ENCODE measurements around the gene AMBRA1.

AMBRA1 gene

DNA sequence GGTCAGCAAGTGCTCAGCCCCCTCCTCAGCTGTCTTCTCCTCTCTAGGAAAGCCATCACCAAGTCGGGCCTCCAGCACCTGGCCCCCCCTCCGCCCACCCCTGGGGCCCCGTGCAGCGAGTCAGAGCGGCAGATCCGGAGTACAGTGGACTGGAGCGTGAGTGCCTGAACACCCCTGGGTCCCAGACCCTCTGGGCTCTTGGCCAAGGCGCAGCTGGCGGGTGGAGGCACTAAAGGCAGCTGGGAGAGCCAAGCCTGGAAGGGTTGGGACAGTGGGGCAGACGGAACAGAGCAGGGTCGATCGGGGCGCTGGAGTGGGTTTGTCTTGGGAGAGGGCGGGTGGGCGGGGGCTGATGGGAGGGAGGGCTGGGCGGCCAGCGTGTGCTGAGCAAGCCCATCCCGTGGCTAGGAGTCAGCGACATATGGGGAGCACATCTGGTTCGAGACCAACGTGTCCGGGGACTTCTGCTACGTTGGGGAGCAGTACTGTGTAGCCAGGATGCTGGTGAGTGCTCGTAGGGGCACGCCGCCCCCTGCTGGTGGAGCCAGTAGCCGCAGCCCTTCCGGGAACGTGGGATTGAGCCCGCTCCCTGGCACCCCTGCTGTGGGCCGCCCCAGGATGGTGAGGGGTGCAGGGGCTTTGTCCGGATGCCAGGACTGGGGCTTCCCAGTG lies 226.4 kb downstream of the AMBRA1 start:
- peak; percentile 81 for DNase-seq (ENCODE audit: low spot score)

DNA sequence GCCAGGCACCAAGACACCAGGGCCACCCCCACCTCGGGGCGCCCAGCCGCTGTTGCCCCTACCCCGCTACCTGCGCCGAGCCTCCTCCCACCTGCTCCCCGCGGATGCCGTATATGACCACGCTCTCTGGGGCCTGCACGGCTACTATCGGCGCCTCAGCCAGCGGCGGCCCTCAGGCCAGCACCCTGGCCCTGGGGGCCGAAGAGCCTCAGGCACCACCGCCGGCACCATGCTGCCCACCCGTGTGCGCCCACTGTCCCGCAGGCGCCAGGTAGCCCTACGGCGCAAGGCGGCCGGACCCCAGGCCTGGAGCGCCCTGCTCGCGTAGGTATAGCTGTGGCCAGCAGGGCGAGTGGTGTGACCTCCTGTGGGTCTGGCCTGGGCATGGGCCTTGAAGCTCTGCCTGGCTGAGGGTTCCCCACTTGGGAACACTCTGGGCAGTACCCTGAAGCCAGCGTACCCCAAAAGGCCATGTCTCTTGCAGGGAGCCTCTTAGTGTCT lies 227.1 kb downstream of the AMBRA1 start:
- DNase-seq (ENCODE audit: low spot score) = no peak

DNA sequence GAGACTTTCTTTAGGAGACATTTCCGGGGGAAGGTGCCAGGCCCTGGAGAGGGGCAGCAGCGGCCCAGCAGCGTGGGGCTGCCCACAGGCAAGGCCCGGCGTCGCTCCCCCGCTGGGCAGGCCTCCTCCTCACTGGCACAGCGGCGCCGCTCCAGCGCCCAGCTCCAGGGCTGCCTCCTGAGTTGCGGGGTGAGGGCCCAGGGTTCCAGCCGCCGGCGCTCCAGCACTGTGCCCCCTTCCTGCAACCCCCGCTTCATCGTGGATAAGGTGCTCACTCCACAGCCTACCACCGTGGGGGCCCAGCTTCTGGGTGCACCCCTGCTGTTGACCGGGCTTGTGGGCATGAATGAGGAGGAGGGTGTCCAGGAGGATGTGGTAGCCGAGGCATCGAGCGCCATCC lies 227.6 kb downstream of the AMBRA1 start:
- no peak for DNase-seq (ENCODE audit: low spot score)

DNA sequence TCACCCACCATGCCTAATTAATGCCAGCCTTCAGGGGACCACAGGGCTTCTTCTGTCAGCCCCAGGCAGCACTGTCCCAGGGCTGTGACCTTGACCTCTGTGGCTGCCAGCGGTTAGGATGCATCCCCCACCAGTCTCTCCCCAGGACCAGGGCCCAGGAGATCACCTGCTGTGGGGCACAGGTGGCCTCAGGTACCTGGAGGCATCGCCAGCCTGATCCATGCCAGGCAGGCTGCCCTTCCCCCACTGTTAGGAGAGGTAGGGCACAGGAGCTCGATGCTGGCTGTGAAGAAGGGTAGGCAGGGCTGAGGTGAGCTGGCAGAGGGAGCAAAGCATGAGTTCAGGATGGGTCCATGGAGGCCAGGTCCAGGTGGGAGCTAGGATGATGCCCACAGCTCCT lies 229.0 kb downstream of the AMBRA1 start:
- DNase-seq (ENCODE audit: low spot score) = no peak

DNA sequence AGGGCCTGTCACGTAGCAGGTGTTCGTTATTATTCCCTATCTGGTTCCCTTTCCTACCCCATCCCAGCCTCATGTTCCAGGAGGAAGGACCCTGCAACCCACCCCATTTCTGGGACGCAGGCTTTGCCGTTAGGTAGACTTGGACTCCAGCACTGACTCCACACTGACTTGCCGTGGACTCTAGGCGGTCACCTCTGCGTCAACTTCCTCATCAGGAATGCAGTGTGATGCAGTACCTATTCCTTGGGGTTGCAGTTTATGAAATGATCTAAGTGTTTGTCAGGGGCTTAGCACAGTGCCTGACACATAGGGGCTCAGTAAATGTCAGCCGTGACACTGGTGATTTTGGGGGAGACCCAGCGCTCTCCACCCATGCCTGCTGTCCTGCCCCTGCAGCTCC lies 229.8 kb downstream of the AMBRA1 start:
- no peak for DNase-seq (ENCODE audit: low spot score)

DNA sequence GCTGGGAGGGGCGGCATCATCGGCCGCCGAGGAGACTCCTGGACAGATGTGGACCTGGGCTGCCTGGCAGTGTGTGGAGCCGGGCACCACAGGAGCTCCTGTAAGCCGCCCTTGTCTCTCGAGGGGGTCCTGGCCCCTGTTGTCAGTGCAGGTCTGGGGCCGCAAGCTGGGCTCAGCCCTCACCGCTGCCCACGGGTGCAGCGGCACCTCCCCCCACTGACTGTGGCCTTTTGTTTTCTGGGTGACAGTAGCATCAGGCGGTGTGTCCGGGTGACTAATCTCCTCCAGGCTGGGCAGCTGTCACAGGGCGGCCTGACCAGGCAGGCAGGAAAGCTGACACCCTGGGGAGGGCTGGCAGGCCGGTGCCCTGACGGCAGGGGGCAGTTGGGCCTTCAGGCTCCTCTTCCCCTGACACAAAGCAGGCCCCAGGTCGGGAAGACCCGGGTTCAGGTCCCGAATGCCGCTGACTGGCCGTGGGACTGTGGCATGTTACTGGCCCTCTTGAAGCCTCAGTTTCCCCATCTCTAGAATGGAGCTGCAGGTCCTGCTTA lies 230.3 kb downstream of the AMBRA1 start:
- DNase-seq (ENCODE audit: low spot score) = peak; percentile 90

DNA sequence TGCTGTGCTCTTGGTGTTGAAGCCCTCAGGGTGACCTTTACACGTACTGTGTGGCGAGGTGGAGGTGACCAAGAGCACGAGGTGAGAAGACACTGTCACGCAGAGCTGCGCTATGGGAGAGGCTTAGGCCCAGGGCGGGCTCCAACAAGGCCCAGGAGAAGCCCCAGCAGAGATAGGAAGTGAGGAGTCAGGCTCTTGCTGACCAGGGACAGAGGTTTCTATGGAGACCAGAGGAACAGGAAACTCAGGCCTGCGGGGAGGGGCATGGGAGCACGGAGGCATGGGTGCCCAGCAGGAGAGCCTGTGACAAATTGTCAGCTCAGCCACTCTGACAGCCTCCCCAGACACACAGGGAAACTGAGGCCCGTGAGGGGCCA lies 230.8 kb downstream of the AMBRA1 start:
- peak; percentile 77 for DNase-seq (ENCODE audit: low spot score)

DNA sequence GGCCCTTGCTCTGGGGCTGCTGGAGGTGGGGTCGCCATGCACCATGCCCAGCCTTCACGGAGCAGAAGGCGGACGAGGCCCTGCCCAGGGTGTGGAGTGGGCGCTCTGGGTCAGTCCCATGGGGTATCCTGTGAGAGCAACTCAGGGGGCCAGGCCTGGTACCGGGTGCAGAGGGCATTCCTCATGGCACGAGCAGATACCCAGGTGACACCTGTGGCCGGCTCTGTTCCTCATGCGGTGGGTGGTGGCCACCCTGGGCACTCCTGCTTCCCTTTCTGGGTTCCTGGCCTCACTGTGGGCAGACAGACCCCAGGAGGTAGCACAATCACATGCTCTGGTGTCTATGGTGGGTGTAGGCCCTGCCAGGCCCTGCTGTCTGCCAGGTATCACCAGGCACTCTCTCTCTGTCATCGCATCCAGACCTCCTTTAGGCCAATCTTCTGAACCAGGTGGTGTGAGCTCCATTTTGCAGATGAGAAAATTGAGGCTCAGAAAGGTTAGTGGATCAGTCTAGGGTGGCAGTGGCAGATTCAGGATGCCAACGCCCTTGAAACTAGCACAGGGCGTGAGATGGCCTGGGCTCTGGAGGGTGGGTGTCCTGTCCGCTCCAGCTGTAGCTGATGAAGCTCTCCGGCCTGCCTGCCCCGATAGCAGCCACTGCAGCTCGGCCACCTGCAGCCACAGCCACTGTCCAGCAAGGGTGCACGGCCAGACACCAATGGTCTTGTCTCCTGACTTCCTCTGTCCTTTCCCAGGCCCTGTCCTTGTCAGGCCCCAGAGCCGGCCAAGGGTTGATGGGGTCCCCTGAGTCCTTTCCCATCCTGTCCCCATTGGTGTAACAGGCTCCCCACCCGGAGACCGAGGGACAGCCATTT lies 231.4 kb downstream of the AMBRA1 start:
- DNase-seq (ENCODE audit: low spot score) = no peak

DNA sequence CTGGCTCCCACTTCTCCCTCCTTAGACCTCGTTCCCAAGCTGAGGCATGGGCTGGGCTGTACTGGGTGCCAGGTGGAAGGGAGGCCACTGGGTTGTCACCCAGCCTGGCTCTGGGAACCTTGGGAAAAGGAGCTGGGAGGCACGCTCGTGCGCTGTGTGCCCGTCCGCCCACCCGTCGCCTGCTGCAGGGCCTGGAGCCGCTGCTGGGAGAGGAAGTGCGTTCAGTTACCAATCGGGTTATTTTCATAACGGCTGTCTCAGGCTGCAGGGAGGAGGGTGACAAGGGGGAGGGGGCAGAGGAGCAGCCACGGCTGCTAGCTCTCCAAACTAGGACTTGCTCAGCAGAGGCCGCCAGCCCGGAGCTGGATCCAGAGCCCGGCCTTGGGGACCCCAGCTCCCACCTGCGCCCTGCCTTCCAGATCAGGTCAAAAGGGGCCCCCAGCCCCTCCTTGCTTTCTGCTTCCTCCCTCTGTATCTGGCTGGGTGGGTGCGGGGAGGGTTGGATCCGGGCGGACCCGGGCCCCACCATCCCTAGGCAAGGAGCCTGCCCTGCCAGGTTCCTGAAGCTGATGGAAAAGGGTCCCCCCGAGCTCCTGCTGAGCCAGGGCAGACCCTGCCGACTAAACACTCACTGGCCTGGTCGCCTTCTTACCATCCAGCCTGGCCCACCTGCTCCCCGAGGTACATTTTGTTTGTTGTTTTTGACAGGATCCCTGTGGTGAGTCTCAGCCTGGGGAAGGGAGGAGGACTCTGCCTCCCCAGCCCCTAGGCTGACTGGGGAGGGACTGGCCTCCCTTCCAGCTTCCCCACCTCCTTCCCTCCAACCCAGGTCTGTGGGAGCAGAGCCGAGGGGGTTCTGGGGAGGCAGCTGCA lies 232.3 kb downstream of the AMBRA1 start:
- DNase-seq (ENCODE audit: low spot score) = peak; percentile 84

DNA sequence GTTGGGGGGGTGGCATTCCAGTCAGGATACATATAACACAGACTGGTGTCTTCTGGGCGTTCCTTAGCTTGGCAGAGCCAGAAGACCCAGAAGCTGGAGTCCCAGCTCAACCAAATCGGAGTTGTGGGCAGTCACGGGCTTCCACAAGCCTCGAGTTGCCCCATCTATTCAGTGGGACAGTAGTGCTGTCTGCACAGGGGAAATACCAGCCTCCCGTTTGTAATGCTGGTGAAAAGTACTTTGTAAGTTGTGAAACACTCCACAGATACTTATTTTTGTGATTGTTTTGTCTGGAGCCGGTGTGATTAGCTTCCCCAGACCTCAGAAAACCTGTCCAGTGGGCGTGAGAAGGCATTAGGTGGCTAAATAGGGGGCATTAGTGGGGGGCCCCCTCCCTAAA lies 232.9 kb downstream of the AMBRA1 start:
- no peak for DNase-seq (ENCODE audit: low spot score)

DNA sequence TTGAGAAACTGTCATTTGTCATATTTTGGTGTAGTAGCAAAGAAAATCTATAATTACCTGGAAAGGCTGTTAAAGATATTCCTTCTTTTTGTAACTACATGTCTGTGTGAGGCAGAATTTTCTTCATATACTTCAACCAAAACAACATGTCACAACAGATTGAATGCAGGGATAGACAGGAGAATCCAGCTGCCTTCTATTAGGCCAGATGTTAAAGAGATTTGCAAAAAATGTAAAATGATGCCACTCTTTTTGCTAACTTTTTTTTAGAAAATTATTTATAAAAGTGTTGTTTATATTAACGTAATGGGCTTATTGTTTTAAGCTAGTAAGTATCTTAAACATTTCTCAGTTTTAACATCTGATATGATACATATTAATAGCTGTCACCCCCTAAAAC lies 233.9 kb downstream of the AMBRA1 start:
- DNase-seq (ENCODE audit: low spot score) = no peak

DNA sequence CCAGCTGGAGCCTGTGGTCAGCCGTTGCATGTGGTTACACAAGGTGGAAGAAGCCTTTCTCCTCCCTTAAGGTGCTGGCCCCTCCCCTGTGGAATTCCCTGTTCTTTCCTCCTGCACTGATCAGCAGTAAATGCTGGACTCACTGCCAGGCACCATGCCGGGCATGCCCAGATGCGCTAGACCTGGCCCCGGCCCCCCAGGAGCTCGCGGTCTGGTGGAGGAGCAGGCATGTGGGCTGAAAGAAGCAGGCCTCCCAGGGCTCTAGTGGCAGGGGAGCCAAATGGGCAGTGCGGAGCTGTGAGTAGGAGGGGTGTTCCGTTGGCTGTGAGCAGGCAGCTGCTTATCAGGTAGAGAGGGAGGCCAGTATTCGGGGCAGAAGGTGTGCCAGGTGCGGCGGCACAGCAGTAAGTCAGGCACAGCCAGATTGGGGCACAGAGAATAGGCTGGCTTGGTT lies 236.3 kb downstream of the AMBRA1 start:
- no peak for DNase-seq (ENCODE audit: low spot score)

DNA sequence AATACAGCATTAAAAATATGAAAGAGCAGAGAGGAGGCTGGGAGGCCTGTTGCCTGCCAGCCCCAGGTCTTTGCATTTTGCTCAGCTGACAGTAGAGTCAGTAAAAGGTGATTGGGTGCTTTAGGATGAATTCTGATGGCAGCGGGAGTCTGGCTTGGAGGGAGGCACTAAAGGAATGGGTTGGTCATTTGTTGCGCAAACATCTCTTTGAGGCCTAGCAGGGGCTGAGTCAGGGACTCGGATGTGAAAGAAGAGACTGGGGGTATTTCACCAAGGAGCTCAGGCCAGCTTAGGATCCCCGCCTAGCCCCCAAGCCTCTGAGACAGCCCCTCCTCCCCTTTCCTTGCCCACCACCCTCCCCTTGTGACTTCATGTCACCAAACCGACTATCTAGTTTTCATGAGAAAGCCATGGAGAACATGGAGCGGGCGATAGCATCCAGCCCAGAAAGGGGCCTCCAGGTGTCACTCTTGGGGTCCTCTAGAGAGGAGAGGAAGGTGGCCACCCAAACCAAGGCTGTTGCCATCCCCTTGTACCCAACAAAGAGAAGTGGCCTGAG lies 236.8 kb downstream of the AMBRA1 start:
- DNase-seq (ENCODE audit: low spot score) = no peak

DNA sequence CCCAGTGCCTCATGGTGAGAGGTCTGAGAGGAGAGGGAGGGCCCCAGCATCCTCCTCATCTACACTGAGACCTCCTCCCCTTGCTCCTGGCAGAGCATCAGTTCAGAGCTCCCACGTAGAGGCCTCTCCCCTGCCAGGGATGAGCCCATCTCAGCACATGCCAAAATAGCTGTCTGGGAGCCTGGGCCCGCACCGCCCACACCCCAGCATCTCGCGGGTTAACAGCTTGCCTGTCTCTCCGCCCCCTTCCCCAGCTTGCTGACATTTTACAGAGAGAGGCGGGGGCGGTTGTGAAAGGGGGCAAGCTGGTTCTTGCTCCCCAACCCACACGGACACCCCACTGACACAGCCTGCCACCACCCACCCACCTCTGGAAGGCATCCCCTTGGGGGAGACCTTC lies 240.1 kb downstream of the AMBRA1 start:
- peak; percentile 70 for DNase-seq (ENCODE audit: low spot score)

DNA sequence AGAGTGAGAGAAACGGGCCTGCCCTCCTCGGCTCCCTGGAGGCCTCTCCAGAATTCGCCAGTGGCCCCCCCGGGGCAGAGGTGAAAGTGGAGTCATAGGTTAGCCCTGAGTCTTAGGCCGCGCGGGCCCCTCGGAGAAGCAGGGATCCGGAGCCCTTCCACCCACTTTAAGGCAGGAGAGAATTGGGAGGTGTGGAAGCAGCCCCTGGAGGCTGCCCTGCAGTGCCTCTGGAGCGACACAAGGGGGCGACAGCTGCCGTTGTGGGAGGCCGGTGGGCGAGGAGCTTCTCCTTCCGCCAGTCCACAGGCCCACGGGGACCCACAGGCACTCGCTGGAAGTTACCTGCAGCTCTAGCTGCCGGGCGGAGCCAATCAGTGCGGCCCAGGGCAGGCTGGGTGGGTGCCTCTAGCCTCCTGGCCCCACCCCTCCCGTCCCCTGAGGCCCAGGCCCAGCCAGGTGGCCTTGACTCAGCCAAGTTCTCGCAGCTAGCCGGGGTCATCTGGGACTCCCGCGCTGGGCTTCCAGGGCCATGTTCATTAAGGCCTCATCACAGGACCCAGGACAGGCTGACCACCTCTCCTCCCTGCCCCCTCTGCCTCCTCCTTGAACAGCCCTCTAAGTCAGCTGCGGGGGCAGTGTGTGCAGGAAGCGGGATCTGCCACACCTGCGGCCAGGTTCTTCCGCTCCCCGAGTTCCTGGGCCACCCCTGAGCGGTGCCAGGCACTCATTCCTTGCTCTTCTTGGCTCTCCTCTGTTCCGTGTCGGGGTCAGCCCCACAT lies 241.6 kb downstream of the AMBRA1 start:
- peak; percentile 69 for DNase-seq (ENCODE audit: low spot score)

DNA sequence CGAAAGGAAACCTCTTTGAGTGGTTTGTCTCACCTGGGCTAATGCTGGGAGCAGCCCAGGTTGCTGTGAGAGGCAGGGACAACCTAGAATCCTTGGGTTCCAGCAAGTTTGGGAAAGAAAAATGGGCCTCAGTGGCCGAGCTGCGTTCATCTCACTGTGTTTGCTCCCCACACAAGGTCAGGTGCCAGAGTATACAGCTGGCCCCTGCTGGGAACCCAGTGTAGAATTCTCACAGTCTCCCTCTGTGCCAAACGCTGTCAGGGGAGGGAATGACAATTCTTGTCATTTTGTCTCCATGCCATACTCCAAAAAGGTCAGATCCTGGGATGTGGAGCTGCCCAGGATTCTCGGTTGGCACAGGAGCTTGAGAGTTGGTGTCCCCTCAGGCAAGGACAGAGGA lies 242.2 kb downstream of the AMBRA1 start:
- DNase-seq (ENCODE audit: low spot score) = no peak

DNA sequence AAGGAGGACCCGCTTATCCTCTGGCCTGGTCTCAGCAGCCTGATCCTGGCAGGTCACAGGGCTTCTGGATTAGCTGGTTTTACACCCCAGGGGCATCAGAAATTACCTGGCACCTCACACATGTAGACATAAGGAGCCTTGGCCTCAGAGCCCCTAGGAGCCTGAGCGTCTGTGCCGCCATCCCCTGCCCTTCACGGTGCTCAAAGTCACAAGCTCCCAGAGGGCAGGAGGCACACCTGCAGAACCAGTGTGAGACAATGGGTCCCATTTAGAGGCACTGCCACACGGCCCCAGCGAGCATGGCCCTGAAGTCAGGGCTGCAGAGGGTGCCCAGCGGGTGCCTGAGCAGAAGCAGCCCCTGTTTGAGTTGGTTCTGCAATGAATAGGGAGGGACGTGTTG lies 242.7 kb downstream of the AMBRA1 start:
- no peak for DNase-seq (ENCODE audit: low spot score)

DNA sequence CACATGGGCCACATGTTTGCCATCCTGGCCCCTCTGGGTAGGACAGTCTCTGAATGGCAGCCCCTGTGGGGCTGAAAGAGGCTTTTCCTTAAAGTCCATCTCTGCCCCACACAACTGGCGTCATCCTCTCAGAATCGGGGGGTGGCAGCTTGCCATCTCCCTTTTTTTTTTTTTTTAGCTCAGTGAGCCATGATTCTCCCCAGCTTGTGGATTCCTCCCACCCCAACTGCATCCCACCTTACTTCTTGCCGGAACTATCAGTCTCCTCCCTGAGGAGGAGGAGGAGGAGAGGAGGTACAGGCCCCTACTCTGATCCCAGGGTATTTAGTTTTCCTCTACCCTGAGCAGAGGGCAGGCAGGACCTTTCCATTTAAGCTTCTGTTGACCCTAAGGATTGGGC lies 243.1 kb downstream of the AMBRA1 start:
- no peak for DNase-seq (ENCODE audit: low spot score)

DNA sequence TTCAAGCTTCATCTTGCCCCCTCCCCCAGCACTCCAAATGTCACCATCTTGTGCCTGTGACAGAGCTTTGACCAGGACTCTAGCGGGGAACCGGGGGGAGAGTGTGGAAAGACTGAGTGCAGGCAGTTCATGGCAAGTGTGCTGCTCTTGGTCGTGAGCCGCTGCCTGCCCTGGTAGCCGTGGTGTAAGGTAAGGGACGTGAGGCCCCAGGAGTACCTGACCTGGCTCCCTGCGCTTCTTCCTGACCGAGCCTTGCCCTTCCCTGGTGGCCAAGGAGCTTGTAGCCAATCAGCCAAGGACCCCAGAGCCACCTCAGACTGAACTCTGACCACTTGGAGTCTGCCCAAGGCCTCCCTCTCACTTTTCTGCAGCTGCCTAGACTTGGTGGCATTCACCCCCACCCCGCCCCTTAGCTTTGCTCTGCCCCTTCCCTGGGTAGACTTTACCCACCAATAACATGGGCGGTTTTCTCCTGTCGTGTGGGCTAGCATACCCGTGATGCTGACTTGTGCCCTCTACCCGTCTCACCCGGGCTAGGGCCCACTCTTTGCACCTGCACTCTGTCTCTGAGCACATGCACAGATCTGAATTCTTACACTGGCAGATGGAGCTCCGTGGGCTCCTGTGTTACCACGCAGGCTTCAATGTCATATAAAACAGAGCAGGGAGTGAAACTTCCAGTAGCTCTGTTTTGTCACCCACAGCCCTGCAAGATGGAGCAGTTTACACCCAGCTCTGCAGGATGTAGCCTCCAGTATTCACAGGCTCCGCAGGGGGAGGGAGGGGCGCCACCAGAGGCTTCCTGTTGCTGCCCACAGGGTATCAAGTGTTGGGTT lies 245.0 kb downstream of the AMBRA1 start:
- DNase-seq (ENCODE audit: low spot score) = no peak
